ENCODE results near the gene LGR5. TPM values are rescaled to one million over a fixed set of nuclear protein-coding genes. Genes with fewer than 3 reads are reported as not detected.

The LGR5 gene
- total and polyA plus RNA-seq, 9 of the 15 experiments (the other 6 are each of a cell fraction or from before 2014, with no cell fraction given), result not detected

DNA sequence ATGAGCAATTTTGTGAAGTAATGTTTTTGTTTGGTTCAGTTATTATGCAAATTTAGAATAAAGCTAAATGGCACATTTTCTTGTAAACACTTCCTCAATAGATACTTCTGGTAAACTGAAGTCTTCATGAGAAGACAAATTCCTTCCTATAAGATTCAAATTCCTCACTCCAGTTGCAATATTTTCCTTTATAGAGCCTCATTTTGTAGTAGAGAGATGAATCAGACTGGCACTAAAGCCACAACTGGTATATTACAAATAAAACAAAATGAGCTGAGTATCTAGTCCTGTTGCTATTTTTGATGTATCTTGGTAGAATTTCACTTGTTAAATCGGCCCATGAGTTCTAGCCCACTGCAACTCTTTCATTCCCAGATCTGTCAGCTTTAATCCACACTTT, 5.5 kb downstream of the LGR5 start:
- ATAC-seq, result no peak
- no peaks in the 10 kb centered on the region for H3K9me1 ChIP-seq (ENCODE audit: control insufficient read depth, insufficient read depth, low read length)
- ChIA-PET CTCF (ENCODE audit: low intra/inter-chr PET ratio) (no interaction called here), POLR2A (no interaction called here)
- DNase-seq (ENCODE audit: extremely low read depth in 1 of 4, low spot score in 3 of 4), result no peak
- H3K36me3 ChIP-seq (ENCODE audit: control insufficient read depth, insufficient read depth, low read length), result no peaks in the 10 kb centered on the region
- H3K4me3 ChIP-seq, result no peak overlapping the region
- intact Hi-C loops (cut with micrococcal nuclease), result no loop called here
- no peaks in the 10 kb centered on the region; the same call in 1 of the 2 replicates for H4K20me1 ChIP-seq (replicated peaks; ENCODE audit: control insufficient read depth, insufficient read depth, low read length)
- FAIRE-seq, result no peak
- no peak overlapping the region for H3K9ac ChIP-seq (ENCODE audit: insufficient read depth in 1 of 2, low read depth in 2 of 2, low read length in 2 of 2)
- no peak overlapping the region for H2AFZ ChIP-seq (ENCODE audit: low read depth, low read length)
- H3K27me3 ChIP-seq (ENCODE audit: control insufficient read depth in 2 of 2, insufficient read depth in 2 of 2, low read length in 2 of 2), result peaks cover 20% of the 10 kb centered on the region in 2 experiments
- H3K9me3 ChIP-seq (replicated peaks; ENCODE audit: control insufficient read depth, insufficient read depth, low read depth, low read length), result no peaks in the 10 kb centered on the region
- no TSS peak for BruUV-seq (replicated peaks)
- in situ Hi-C loops (cut with MboI), result no loop called here
- H3K4me2 ChIP-seq (ENCODE audit: insufficient read depth, low read length), result no peak overlapping the region
- H3K27ac ChIP-seq (ENCODE audit: extremely low read depth, low read depth, low read length), result no peak overlapping the region
- H3K4me1 ChIP-seq (replicated peaks in 1 of 2; ENCODE audit: control insufficient read depth in 2 of 2, insufficient read depth in 2 of 2, low read length in 2 of 2), result peaks cover 0 to 10% of the 10 kb centered on the region in 2 experiments; a peak in 3 of 5 replicates
- TF ChIP-seq KLF10 (CRISPR knock-in tag; IDR thresholded peaks at IDR 0.05), result no peak
- no peak for TF ChIP-seq MEF2A (IDR thresholded peaks at IDR 0.05; ENCODE audit: control insufficient read depth, low read depth, low read length)
- no peak for TF ChIP-seq ARNT (IDR thresholded peaks at IDR 0.05)
- TF ChIP-seq NR2F6 (CRISPR knock-in tag; IDR thresholded peaks at IDR 0.05), result no peak
- no peak for TF ChIP-seq SMC3 (conservative IDR thresholded peaks at IDR 0.05; ENCODE audit: insufficient read depth, low read depth, low read length)
- TF ChIP-seq CHD4 (IDR thresholded peaks at IDR 0.05; ENCODE audit: insufficient read depth, insufficient replicate concordance, low read depth, low read length, poor library complexity, severe bottlenecking), result no peak
- TF ChIP-seq CHD1 (IDR thresholded peaks at IDR 0.05; ENCODE audit: low read length), result no peak
- TF ChIP-seq, protein P1, sequence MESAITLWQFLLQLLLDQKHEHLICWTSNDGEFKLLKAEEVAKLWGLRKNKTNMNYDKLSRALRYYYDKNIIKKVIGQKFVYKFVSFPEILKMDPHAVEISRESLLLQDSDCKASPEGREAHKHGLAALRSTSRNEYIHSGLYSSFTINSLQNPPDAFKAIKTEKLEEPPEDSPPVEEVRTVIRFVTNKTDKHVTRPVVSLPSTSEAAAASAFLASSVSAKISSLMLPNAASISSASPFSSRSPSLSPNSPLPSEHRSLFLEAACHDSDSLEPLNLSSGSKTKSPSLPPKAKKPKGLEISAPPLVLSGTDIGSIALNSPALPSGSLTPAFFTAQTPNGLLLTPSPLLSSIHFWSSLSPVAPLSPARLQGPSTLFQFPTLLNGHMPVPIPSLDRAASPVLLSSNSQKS (CRISPR knock-in tag; IDR thresholded peaks at IDR 0.05), result no peak
- TF ChIP-seq TSC22D4 (tag; IDR thresholded peaks at IDR 0.05), result no peak
- TF ChIP-seq, protein P2, sequence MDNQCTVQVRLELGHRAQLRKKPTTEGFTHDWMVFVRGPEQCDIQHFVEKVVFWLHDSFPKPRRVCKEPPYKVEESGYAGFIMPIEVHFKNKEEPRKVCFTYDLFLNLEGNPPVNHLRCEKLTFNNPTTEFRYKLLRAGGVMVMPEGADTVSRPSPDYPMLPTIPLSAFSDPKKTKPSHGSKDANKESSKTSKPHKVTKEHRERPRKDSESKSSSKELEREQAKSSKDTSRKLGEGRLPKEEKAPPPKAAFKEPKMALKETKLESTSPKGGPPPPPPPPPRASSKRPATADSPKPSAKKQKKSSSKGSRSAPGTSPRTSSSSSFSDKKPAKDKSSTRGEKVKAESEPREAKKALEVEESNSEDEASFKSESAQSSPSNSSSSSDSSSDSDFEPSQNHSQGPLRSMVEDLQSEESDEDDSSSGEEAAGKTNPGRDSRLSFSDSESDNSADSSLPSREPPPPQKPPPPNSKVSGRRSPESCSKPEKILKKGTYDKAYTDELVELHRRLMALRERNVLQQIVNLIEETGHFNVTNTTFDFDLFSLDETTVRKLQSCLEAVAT (IDR thresholded peaks at IDR 0.05), result no peak
- no peak for TF ChIP-seq HSF4 (CRISPR knock-in tag; IDR thresholded peaks at IDR 0.05; ENCODE audit: borderline replicate concordance)
- no peak for TF ChIP-seq MBD2 (IDR thresholded peaks at IDR 0.05; ENCODE audit: borderline replicate concordance, low read depth)
- no peak for TF ChIP-seq YY1 (IDR thresholded peaks at IDR 0.05; ENCODE audit: borderline replicate concordance in 1 of 3, control insufficient read depth in 1 of 3, extremely low read depth in 1 of 3, insufficient read depth in 3 of 3, insufficient read length in 1 of 3, insufficient replicate concordance in 2 of 3, low read depth in 1 of 3, low read length in 2 of 3)
- H3K79me2 ChIP-seq (ENCODE audit: control insufficient read depth, insufficient read depth, low read length), result no peaks in the 10 kb centered on the region
- WGBS (ENCODE audit: insufficient coverage, low coverage, missing lambda C conversion rate), result 0% methylated on average over 1 of the region's 1 CpG

All from K562 (cell line).